CD4-positive, alpha-beta T cell treated with Interleukin-1 beta for 1 hour (primary cell): ENCODE measurements around the gene RNF126.
A peak's percentile ranks its signal among the peaks of the same experiment; 100 is the strongest.

ENCODE experiments used
- DNase-seq, 2 donors: peaks; one replicate each; pipeline ENCODE4 v3.0.0-alpha.2; 2020 to 2022

The RNF126 gene

GRCh38 chr19:662207-662961, 630 bp downstream of the RNF126 start:
- DNase-seq: peak; percentile 66 to 73

- DNase-seq: peak; percentile 73 to 76
Measured at GRCh38 chr19:661427-662196, 1.4 kb downstream of the RNF126 start.

- DNase-seq: no peak
Measured at GRCh38 chr19:660793-661426, 2.1 kb downstream of the RNF126 start.

- DNase-seq: peak; percentile 66 to 79
Measured at GRCh38 chr19:658916-659839, 3.8 kb downstream of the RNF126 start.

- no peak for DNase-seq
Measured at GRCh38 chr19:658059-658839, 4.8 kb downstream of the RNF126 start.

- DNase-seq: no peak
Measured at GRCh38 chr19:657611-658010, 5.4 kb downstream of the RNF126 start.

- no peak for DNase-seq
Measured at GRCh38 chr19:656751-657559, 6.1 kb downstream of the RNF126 start.

GRCh38 chr19:655691-656090, 7.3 kb downstream of the RNF126 start:
- DNase-seq: no peak

- DNase-seq: no peak
Measured at GRCh38 chr19:653425-653824, 9.6 kb downstream of the RNF126 start.

GRCh38 chr19:652467-653389, 10.3 kb downstream of the RNF126 start:
- DNase-seq: no peak

- no peak for DNase-seq
Measured at GRCh38 chr19:651991-652390, 11.0 kb downstream of the RNF126 start.

GRCh38 chr19:651114-651818, 11.7 kb downstream of the RNF126 start:
- DNase-seq: no peak

GRCh38 chr19:650121-650520, 12.9 kb downstream of the RNF126 start:
- DNase-seq: no peak

- DNase-seq: no peak
Measured at GRCh38 chr19:648904-649801, 13.9 kb downstream of the RNF126 start.

GRCh38 chr19:648305-648704, 14.7 kb downstream of the RNF126 start:
- DNase-seq: no peak

GRCh38 chr19:647566-648284, 15.3 kb downstream of the RNF126 start:
- DNase-seq: no peak
